ENCODE measurements around the gene RNF103.

Gene RNF103

DNA sequence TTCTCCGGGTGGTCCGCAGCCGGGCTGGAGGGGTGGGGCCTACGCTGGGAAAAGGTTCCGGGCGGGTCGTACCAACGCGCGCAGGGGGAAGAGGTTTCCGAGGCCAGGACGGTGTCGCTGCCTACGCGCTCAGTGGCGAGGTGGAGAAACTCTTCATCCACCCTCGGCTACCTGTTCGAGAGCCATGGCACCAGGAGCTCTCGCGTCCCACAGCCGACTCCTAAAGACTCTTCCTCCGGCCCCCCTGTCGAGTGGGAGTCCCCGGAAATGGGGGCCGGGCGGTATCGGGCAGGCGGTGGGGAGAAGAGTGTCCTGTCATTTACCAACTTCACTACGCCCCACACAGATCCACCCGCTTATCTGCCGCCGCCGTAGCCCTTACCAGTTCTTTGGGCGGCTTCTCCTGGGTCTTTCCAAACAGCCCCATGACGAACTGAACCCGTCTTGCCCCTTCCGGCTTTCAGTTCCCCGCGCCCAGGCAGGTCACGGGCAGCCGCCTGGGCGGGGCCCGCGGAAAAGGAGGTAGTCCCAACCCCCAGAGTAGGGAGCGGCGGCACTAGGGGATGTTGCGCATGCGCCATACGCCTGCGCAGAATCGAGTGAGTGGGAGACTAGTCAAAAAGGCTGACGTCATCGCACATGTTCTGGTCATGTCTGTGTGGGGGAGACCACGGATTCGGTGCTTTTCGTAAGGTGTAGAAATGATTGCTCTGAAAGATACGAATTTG lies 60.6 kb downstream of the RNF103 start, which contains the start of gene CHMP3:
Gene CHMP3 (minus strand): TSS at position 522 of the 728 bp plus-strand sequence. CDS start 95 bp downstream, at position 427.
- DNase-seq: peak; percentile 96

DNA sequence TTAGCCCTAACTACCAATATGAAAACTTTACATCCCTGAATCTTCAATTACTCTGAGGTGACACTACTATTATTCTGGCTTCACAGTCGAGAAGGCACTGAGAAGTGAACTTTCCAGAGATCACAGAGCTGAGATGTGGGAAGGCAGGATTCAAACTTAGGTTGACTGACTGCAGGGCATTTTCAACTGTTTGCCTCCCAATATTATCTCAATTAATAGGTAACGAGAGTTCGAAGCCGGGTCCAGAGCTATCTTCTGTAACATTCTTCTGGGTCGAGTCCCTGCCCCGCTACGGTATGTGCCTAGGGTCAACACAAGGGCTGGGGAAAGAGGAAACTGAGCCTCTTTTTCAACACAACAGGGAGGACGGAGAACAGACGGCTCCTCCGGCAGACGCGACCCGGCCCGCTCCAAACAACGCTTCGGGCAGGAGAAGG lies 61.2 kb downstream of the RNF103 start:
- DNase-seq: no peak

DNA sequence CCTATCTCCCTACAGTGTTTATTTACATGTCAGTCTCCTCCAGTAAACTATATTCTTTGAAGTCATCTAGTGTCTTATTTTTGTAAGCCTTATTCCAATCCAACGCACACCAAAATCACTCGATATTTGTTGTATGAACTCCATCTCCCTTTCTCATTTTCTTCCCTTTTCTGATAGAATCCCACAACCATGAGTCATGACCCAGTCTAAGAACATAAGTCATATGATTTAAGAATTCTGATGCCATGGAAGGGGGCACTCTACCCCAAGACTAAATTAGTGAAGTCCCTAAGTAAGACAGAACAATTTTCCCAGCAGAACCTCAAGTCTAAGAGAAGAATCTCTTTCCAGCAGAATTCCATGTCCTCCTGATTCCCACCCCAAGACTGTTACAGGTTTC lies 65.8 kb downstream of the RNF103 start:
- no peak for DNase-seq

DNA sequence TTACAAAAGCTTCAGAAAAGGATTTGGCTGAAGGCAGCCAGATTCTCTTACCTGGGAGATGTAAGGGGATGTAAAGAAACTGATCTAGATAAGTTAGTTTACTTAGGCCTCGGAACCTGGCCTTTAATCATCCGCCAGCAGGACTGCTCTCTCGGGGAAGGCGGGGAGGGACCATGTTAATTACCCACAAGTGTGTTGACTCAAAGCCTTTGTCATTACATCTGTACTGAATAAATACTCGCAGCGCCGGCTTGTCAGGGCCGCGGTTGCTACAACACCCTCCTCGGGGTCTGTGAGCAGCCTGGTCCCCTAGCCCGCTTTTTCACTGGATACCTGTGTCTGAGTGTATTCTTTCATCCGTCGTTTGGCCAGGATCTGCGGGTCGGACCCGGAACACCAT lies 67.2 kb downstream of the RNF103 start:
- no peak for DNase-seq
